NB4 (cell line): ENCODE results near the gene SPATS2.

Source experiments
- MYC ChIP-seq: IDR thresholded peaks from 2 replicates; pipeline ENCODE4 v1.6.1; 2011; ENCODE audit warnings: low read depth, low read length
- TF ChIP-seq, protein P1 (sequence below): IDR thresholded peaks from one replicate; pipeline ENCODE4 v1.5.1; 2012; ENCODE audit warnings: low read depth, low read length

DNA sequence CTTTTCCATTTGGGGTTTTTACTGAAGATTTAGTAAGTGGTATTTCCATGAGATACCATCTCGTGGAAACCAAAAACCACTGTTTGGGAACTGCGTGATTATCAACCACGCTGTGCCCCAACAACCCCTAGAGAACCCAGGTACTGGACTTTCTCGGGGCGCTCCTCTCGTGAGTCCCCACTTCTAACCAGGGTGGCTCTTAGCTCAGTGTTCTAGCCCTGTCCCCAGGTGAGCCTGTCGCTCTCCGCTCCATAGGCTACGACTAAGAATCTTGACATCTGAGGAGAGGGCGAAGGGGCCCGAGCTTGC is 200.0 kb downstream of the SPATS2 start:
- TF ChIP-seq MYC, result no peak
- TF ChIP-seq, protein P1, sequence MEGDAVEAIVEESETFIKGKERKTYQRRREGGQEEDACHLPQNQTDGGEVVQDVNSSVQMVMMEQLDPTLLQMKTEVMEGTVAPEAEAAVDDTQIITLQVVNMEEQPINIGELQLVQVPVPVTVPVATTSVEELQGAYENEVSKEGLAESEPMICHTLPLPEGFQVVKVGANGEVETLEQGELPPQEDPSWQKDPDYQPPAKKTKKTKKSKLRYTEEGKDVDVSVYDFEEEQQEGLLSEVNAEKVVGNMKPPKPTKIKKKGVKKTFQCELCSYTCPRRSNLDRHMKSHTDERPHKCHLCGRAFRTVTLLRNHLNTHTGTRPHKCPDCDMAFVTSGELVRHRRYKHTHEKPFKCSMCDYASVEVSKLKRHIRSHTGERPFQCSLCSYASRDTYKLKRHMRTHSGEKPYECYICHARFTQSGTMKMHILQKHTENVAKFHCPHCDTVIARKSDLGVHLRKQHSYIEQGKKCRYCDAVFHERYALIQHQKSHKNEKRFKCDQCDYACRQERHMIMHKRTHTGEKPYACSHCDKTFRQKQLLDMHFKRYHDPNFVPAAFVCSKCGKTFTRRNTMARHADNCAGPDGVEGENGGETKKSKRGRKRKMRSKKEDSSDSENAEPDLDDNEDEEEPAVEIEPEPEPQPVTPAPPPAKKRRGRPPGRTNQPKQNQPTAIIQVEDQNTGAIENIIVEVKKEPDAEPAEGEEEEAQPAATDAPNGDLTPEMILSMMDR, result no peak
